ENCODE results near the gene IGSF23.
"Not testable (repeated sequence)": the region's sequence is repeated elsewhere in the genome, so short reads cannot be mapped to it uniquely, and the experiment has no call there.

DNA sequence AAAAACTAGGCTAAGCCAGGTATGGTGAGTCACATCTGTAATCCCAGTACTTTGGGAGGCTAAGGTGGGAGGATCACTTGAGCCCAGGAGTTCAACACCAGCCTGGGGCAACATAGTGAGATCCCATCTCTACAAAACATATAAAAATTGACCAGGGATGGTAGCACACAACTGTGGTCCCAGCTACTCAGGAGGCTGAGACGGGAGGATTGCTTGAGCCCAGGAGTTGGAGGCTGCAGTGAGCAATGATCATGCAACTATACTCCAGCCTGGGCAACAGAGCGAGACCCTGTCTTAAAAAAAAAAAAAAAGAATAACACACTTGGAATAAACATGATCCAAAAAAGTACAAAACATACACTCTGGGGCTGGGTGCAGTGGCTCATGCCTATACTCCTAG lies 56.7 kb downstream of the IGSF23 start:
- TF ChIP-seq POLR2A (IDR thresholded peaks at IDR 0.05; ENCODE audit: low read depth, low read length); POLR2AphosphoS5 (IDR thresholded peaks at IDR 0.05; ENCODE audit: low read depth, low read length); TAF1 (IDR thresholded peaks at IDR 0.05; ENCODE audit: borderline replicate concordance, low read depth, low read length): not testable (repeated sequence)
